IMR-90 (cell line): ENCODE data around the gene ATP1A1. TPM values are rescaled to one million over a fixed set of nuclear protein-coding genes. Genes with fewer than 3 reads are reported as not detected.

Source experiments
- ATAC-seq: fragments of 200-7000 bp; cut with Tn5 transposase; 2 replicates; pipeline ENCODE4 v1.9.1; 2020; ENCODE audit warnings: low read depth, mild to moderate bottlenecking, moderate library complexity
- BruUV-seq: library from RNA; stranded (reverse); fragments of 400-500 nt; replicated peaks from 2 replicates; lab custom pipeline; 2021; lab: Mats Ljungman, UMichigan
- CTCF ChIA-PET: fragments of 300-600 bp; formaldehyde crosslinking; extraction: SDS; loops from one replicate; lab custom pipeline; 2021; ENCODE audit warnings: antibody characterized with exemption; lab: Yijun Ruan, JAX
- POLR2A ChIA-PET: fragments of 300-600 bp; sonication (Branson Sonifier 250); formaldehyde crosslinking; loops from one replicate; lab custom pipeline; 2022; ENCODE audit warnings: antibody characterized with exemption; ENCODE audit not compliant: unreplicated experiment; lab: Charles Lee
- DNase-seq: peaks from one replicate; pipeline ENCODE4 v3.0.0; 2013
- H2AFZ ChIP-seq: replicated peaks from 2 replicates; pipeline ENCODE3; 2013; ENCODE audit warnings: low read length, mild to moderate bottlenecking; ENCODE audit not compliant: poor library complexity
- H2AK5ac ChIP-seq: 2 replicates; pipeline ENCODE4 v1.6.1; 2013; ENCODE audit warnings: low read depth, low read length, inconsistent platforms
- H2AK9ac ChIP-seq: replicated peaks from 2 replicates; pipeline ENCODE3; 2013; ENCODE audit warnings: mild to moderate bottlenecking, low read depth, low read length, moderate library complexity; ENCODE audit not compliant: poor library complexity
- H2BK120ac ChIP-seq: 2 replicates; pipeline ENCODE4 v1.6.1; 2013; ENCODE audit warnings: low read depth, low read length, inconsistent platforms
- H2BK15ac ChIP-seq: 3 replicates; pipeline ENCODE4 v1.6.1; 2013; ENCODE audit warnings: low read depth, low read length, inconsistent platforms
- H2BK20ac ChIP-seq: 2 replicates; pipeline ENCODE4 v1.6.1; 2013; ENCODE audit warnings: low read depth, mild to moderate bottlenecking, inconsistent platforms, low read length, moderate library complexity
- H2BK5ac ChIP-seq: 2 replicates; pipeline ENCODE4 v1.6.1; 2013; ENCODE audit warnings: mild to moderate bottlenecking, low read depth, low read length, inconsistent platforms; ENCODE audit not compliant: poor library complexity, severe bottlenecking
- H3K14ac ChIP-seq: replicated peaks from 2 replicates; pipeline ENCODE4 v1.6.1; 2013; ENCODE audit warnings: low read depth, low read length, inconsistent platforms
- H3K18ac ChIP-seq: 2 replicates; pipeline ENCODE4 v1.6.1; 2013; ENCODE audit warnings: low read depth, low read length, control low read depth
- H3K23ac ChIP-seq: 2 replicates; pipeline ENCODE4 v1.6.1; 2013; ENCODE audit warnings: low read depth, low read length, inconsistent platforms
- H3K27ac ChIP-seq: 2 replicates; pipeline ENCODE4 v1.5.1; 2013; ENCODE audit warnings: mild to moderate bottlenecking, control low read depth, low read length; ENCODE audit not compliant: insufficient read depth
- H3K27me3 ChIP-seq: 2 replicates; pipeline ENCODE4 v1.6.1; 2013; ENCODE audit warnings: low read length; ENCODE audit not compliant: control insufficient read depth, insufficient read depth
- H3K36me3 ChIP-seq: 2 replicates; pipeline ENCODE4 v1.6.1; 2013; ENCODE audit warnings: low read length, mixed read lengths; ENCODE audit not compliant: control insufficient read depth, insufficient read depth
- H3K4ac ChIP-seq: 2 replicates; pipeline ENCODE4 v1.6.1; 2013; ENCODE audit warnings: low read depth, low read length, inconsistent platforms
- H3K4me1 ChIP-seq: 2 replicates; pipeline ENCODE4 v1.6.1; 2013; ENCODE audit warnings: low read length, mixed read lengths; ENCODE audit not compliant: control insufficient read depth, insufficient read depth
- H3K4me2 ChIP-seq: 2 replicates; pipeline ENCODE4 v1.6.1; 2013; ENCODE audit warnings: low read depth, mild to moderate bottlenecking, control low read depth, low read length, moderate library complexity
- H3K4me3 ChIP-seq: 2 replicates; pipeline ENCODE4 v1.5.1; 2013; ENCODE audit warnings: low read depth, mild to moderate bottlenecking, control low read depth, low read length, moderate library complexity; ENCODE audit not compliant: insufficient read depth
- H3K56ac ChIP-seq: 2 replicates; pipeline ENCODE4 v1.6.1; 2013; ENCODE audit warnings: low read length, inconsistent platforms; ENCODE audit not compliant: insufficient read depth; ENCODE audit errors: extremely low read depth
- H3K79me1 ChIP-seq, 2 experiments: 2 replicates each; pipeline ENCODE4 v1.6.1; 2013; ENCODE audit warnings: low read length in 2 of 2, inconsistent platforms in 1 of 2, low read depth in 1 of 2
- H3K9ac ChIP-seq: 2 replicates; pipeline ENCODE4 v1.6.1; 2013; ENCODE audit warnings: low read depth, low read length, control low read depth
- H3K9me1 ChIP-seq: 2 replicates; pipeline ENCODE4 v1.6.1; 2013; ENCODE audit warnings: low read length, inconsistent platforms; ENCODE audit not compliant: insufficient read depth
- H3K9me3 ChIP-seq: 2 replicates; pipeline ENCODE4 v1.6.1; 2013; ENCODE audit warnings: low read length; ENCODE audit not compliant: control insufficient read depth, insufficient read depth
- H4K20me1 ChIP-seq: 2 replicates; pipeline ENCODE4 v1.6.1; 2013; ENCODE audit warnings: low read length, inconsistent platforms; ENCODE audit not compliant: insufficient read depth
- H4K5ac ChIP-seq: 2 replicates; pipeline ENCODE4 v1.6.1; 2013; ENCODE audit warnings: mild to moderate bottlenecking, low read depth, low read length, control low read depth
- H4K8ac ChIP-seq, 2 experiments: 2 replicates each; pipeline ENCODE4 v1.6.1; 2013; ENCODE audit warnings: low read depth in 2 of 2, low read length in 2 of 2, control low read depth in 1 of 2, inconsistent platforms in 1 of 2
- H4K91ac ChIP-seq: 2 replicates; pipeline ENCODE4 v1.6.1; 2013; ENCODE audit warnings: low read depth, low read length, inconsistent platforms; ENCODE audit not compliant: insufficient read depth
- MAFK ChIP-seq: IDR thresholded peaks from 2 replicates; pipeline ENCODE4 v1.6.1; 2012; ENCODE audit warnings: low read depth, low read length, improper control_type of control experiment
- WGBS, 2 experiments: methylation state at CpG; one replicate each; pipeline versions ENCODE4 v1.1.5 to v1.1.7; 2013; ENCODE audit warnings: missing lambda C conversion rate in 2 of 2; ENCODE audit not compliant: insufficient read length in 1 of 2; ENCODE audit errors: extremely low coverage in 2 of 2; 5-methylcytosine and 5-hydroxymethylcytosine counted together
- dilution Hi-C: fragments of 300-500 bp; cut with HindIII; formaldehyde crosslinking; loops from one replicate; pipeline ENCODE4 v1.14.3; 2018; ENCODE audit warnings: low sequenced_read_pairs; ENCODE audit not compliant: unreplicated experiment
- in situ Hi-C: fragments of 300-500 bp; cut with MboI; formaldehyde crosslinking; loops from 3 replicates; pipeline ENCODE4 v1.14.3; 2019; ENCODE audit warnings: low sequenced_read_pairs, inconsistent platforms, mixed read lengths
- intact Hi-C: fragments of 100-400 bp; cut with micrococcal nuclease; formaldehyde crosslinking; loops from 2 replicates; pipeline ENCODE4 v1.10.0; 2022
- microRNA-seq, 2 experiments: library from miRNA; stranded (forward) in 1 of 2; unstranded in 1 of 2; fragments of 10-50 nt in 1 of 2; fragments of <30 nt in 1 of 2; gene quantifications in 1 of 2; microRNA quantifications in 1 of 2; one replicate each; pipeline versions ENCODE3 to v1.1.0; 2013 to 2020; ENCODE audit not compliant: insufficient read depth in 1 of 2, insufficient read length in 1 of 2, unreplicated experiment in 1 of 2
- polyA plus RNA-seq, 3 experiments: library from polyadenylated mRNA; depleted of rRNA; stranded (reverse); fragments of >200 nt; gene quantifications; 2 replicates each; pipeline ENCODE4 v1.2.3, GENCODE V29; 2012; ENCODE audit warnings: low replicate concordance in 1 of 3
- small RNA-seq, 5 experiments: library from RNA; depleted of rRNA; stranded (forward); fragments of <200 nt; gene quantifications; one replicate each; pipeline ENCODE3, GENCODE V24; 2012
- total RNA-seq: library from RNA; depleted of rRNA; stranded (reverse); fragments of >200 nt; gene quantifications from 2 replicates; pipeline ENCODE4 v1.2.3, GENCODE V29; 2012; rRNA removed

The ATP1A1 gene
- total and polyA plus RNA-seq, 2 of the 4 experiments (the other 2 are of a cell fraction), result 116 to 125 TPM

- no peak overlapping the region for H3K4me3 ChIP-seq
- H3K18ac ChIP-seq, result no peak overlapping the region
- H2BK5ac ChIP-seq, result no peak overlapping the region
- DNase-seq (no peak), ATAC-seq (0 out of 2 replicates have a peak, but pooled peaks have one; percentile 17)
- intact Hi-C loops (no loop called here), in situ Hi-C loops (no loop called here), dilution Hi-C loops (no loop called here)
- ChIA-PET POLR2A (interaction anchor here (0.6 kb wide), 1 partner anchor 81 kb away, joined by 4 read pairs; no protein-coding TSS in a partner anchor), CTCF (no interaction called here)
- H3K36me3 ChIP-seq, result no peaks in the 10 kb centered on the region
- no peak for TF ChIP-seq MAFK
- H3K9me1 ChIP-seq, result no peaks in the 10 kb centered on the region
- no peaks in the 10 kb centered on the region for H4K20me1 ChIP-seq
- H3K79me1 ChIP-seq, result no peaks in the 10 kb centered on the region
- no peak overlapping the region for H3K23ac ChIP-seq
- H4K91ac ChIP-seq, result no peak overlapping the region
- H3K14ac ChIP-seq, result no peak overlapping the region
- no TSS peak for BruUV-seq
- no peak overlapping the region for H3K56ac ChIP-seq
- no peak overlapping the region for H4K5ac ChIP-seq
- no peak overlapping the region for H2BK15ac ChIP-seq
- no CpG with 5 or more reads among the region's 4 CpGs for WGBS, 2 experiments
- H3K9me3 ChIP-seq, result no peaks in the 10 kb centered on the region
- no peak overlapping the region for H2AK9ac ChIP-seq
- H2AK5ac ChIP-seq, result no peak overlapping the region
- H3K4me1 ChIP-seq, result no peaks in the 10 kb centered on the region
- no peak overlapping the region for H3K4me2 ChIP-seq
- H2AFZ ChIP-seq, result no peak overlapping the region
- H2BK20ac ChIP-seq, result no peak overlapping the region
- no peak overlapping the region for H3K4ac ChIP-seq
- no peak overlapping the region for H3K9ac ChIP-seq
- peaks cover 12% of the 10 kb centered on the region for H3K27me3 ChIP-seq
- no peak overlapping the region for H3K27ac ChIP-seq
- no peak overlapping the region for H4K8ac ChIP-seq
- no peak overlapping the region for H2BK120ac ChIP-seq
Observed at GRCh38 chr1:116453906-116454305, 80.9 kb downstream of the ATP1A1 start.

Small RNA genes lying within 50 kb of the gene (microRNA-seq; reads per million reads assigned to microRNA genes)
- gene RF00019 (ENCODE audit: insufficient read depth, insufficient read length) (not detected), gene RNU6-817P (ENCODE audit: insufficient read depth, insufficient read length) (not detected)

Small RNA genes lying within 50 kb of the gene (small RNA-seq; reads per million reads assigned to genes)
- gene RF00019 (0 reads per million in 5 experiments), gene RNU6-817P (0 reads per million in 5 experiments)

Other genes starting within 250 kb of the ATP1A1 start
- gene CD58, start 197.8 kb downstream of the ATP1A1 start, total RNA-seq, result 5.4 and 6.4 TPM in 2 replicates
- gene CD58, start 197.8 kb downstream of the ATP1A1 start, polyA plus RNA-seq (2012; rRNA removed), result 3.8 and 5.7 TPM in 2 replicates